Panc1 (cell line): ENCODE results near the gene AKAP13. TPM values are rescaled to one million over a fixed set of nuclear protein-coding genes. Genes with fewer than 3 reads are reported as not detected.

Source experiments
- ATAC-seq: fragments of 200-7000 bp; cut with Tn5 transposase; 2 replicates; pipeline ENCODE4 v1.9.1; 2020; ENCODE audit warnings: mild to moderate bottlenecking, moderate library complexity
- BruUV-seq: library from RNA; stranded (reverse); fragments of 400-500 nt; replicated peaks from 2 replicates; lab custom pipeline; 2021; lab: Mats Ljungman, UMichigan
- CTCF ChIA-PET: fragments of 300-600 bp; sonication (Branson Sonifier 250); formaldehyde crosslinking; loops from one replicate; lab custom pipeline; 2022; ENCODE audit warnings: antibody characterized with exemption; lab: Charles Lee
- POLR2A ChIA-PET: fragments of 300-600 bp; sonication (Branson Sonifier 250); formaldehyde crosslinking; loops from one replicate; lab custom pipeline; 2022; ENCODE audit warnings: antibody characterized with exemption; lab: Charles Lee
- DNase-seq: peaks from one replicate; pipeline ENCODE4 v3.0.0-alpha.2; 2010; ENCODE audit warnings: low read depth, low spot score
- H3K27ac ChIP-seq: 2 replicates; pipeline ENCODE4 v1.5.1; 2011; ENCODE audit warnings: mild to moderate bottlenecking, low read length, inconsistent platforms
- H3K27me3 ChIP-seq: fragments of 200-500 bp; sonication (Bioruptor generic); 2 replicates; pipeline ENCODE4 v1.6.0; 2014; ENCODE audit warnings: low read length, inconsistent platforms; ENCODE audit not compliant: control insufficient read depth, insufficient read depth
- H3K36me3 ChIP-seq: fragments of 200-500 bp; sonication (Bioruptor generic); 2 replicates; pipeline ENCODE4 v1.5.1; 2014; ENCODE audit warnings: inconsistent platforms, mild to moderate bottlenecking, low read length, moderate library complexity; ENCODE audit not compliant: control insufficient read depth, insufficient read depth
- H3K4me1 ChIP-seq: 2 replicates; pipeline ENCODE4 v1.5.1; 2011; ENCODE audit warnings: inconsistent platforms, mild to moderate bottlenecking, low read length, moderate library complexity; ENCODE audit not compliant: control insufficient read depth, insufficient read depth
- H3K4me3 ChIP-seq, 2 experiments: 2 replicates each; pipeline ENCODE4 v1.5.1; 2011 to 2012; ENCODE audit warnings: low read depth in 2 of 2, low read length in 2 of 2, mild to moderate bottlenecking in 2 of 2, inconsistent platforms in 1 of 2, moderate library complexity in 1 of 2
- H3K9me3 ChIP-seq: fragments of 200-500 bp; sonication (Bioruptor generic); 2 replicates; pipeline ENCODE4 v1.5.1; 2014; ENCODE audit warnings: low read depth, mild to moderate bottlenecking, inconsistent platforms, low read length, moderate library complexity; ENCODE audit not compliant: control insufficient read depth, insufficient read depth
- POLR2AphosphoS5 ChIP-seq: IDR thresholded peaks from 2 replicates; pipeline ENCODE4 v1.6.1; 2012; ENCODE audit warnings: mild to moderate bottlenecking, low read depth, low read length, moderate library complexity
- SIN3A ChIP-seq: IDR thresholded peaks from 2 replicates; pipeline ENCODE4 v1.6.1; 2012; ENCODE audit warnings: low read depth, mild to moderate bottlenecking, low read length, moderate library complexity, borderline replicate concordance; ENCODE audit not compliant: insufficient read depth
- TCF7L2 ChIP-seq: IDR thresholded peaks from 2 replicates; pipeline ENCODE4 v1.6.1; 2011; ENCODE audit warnings: mild to moderate bottlenecking, low read depth, low read length, inconsistent platforms
- in situ Hi-C: cut with HindIII; loops from 2 replicates; pipeline ENCODE4 v1.10.0; 2016; ENCODE audit warnings: low sequenced_read_pairs, low pct_unique_long_range_greater_than_20kb
- intact Hi-C: fragments of 100-400 bp; cut with micrococcal nuclease; formaldehyde crosslinking; loops from one replicate; pipeline ENCODE4 v1.10.0; 2022; ENCODE audit not compliant: unreplicated experiment
- total RNA-seq: library from RNA; stranded (reverse); gene quantifications from one replicate; pipeline ENCODE4 v1.2.1, GENCODE V29; 2021; ENCODE audit not compliant: unreplicated experiment
- TF ChIP-seq, protein P1 (sequence below), 2 experiments: IDR thresholded peaks; 2 replicates each; pipeline ENCODE4 v1.6.1; 2011 to 2012; ENCODE audit warnings: low read depth in 2 of 2, control low read depth in 1 of 2, low read length in 1 of 2, mild to moderate bottlenecking in 1 of 2, moderate library complexity in 1 of 2; ENCODE audit not compliant: insufficient read depth in 1 of 2
- TF ChIP-seq, protein P2 (sequence below): fragments of 450-650 bp; IDR thresholded peaks from 2 replicates; pipeline ENCODE4 v1.5.1; 2017; ENCODE audit warnings: mild to moderate bottlenecking

The AKAP13 gene
- total RNA-seq, 1 experiment from 2014 or later: 94.2 TPM

DNA sequence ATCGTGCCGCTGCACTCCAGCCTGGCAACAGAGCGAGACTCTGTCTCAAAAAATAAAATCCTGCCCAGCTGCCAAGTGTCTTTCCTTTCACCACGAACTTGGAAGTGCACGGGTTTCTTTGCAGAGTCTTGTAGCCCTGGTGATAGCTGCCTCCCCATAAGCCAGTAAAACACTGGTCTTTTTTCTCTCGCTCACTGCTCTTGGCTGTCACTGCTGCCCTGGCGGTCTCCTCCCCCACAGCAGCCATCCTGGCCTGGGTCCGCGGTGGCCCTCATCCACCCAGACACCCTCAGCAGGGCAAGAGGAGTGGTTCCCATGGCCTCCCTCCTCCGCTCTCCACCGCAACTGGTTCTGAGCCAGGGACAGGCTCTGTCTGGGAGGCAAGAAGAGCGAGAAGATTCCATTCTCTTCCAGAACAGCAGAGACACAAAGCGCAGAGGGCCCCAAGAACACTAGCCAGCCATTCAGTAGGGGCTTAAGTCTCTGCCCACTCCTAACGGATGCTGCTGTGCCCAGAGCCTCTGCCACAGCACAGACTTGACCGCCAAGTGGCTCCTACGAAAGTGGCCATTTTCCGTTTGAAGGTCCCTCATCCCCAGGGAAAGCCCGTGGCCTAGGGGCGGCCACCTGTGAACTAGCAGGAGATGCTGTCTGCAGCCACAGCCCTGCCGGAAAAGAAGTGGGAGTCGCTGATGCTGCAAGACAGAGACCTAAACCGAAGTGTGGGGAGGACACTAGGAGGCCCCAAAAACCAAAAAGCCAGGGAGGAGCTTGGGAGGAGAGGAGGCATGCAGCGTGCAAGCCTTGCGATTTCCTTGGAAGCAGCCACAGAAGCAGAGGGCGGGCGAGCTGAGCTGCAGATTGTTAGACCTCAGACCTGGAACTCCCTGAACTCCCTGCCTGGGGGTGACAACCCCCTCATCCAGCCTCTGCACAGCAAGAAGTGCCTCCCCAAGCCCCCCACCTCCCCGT, 370.2 kb downstream of the AKAP13 start:
- ChIA-PET CTCF (no interaction called here), POLR2A (no interaction called here)
- no peak overlapping the region for H3K4me3 ChIP-seq
- no peaks in the 10 kb centered on the region for H3K9me3 ChIP-seq
- no TSS peak for BruUV-seq
- H3K27ac ChIP-seq: no peak overlapping the region
- intact Hi-C loops: no loop called here
- DNase-seq: no peak
- peak; percentile 19 for ATAC-seq
- in situ Hi-C loops: no loop called here
- no peaks in the 10 kb centered on the region for H3K36me3 ChIP-seq
- no peak for TF ChIP-seq SIN3A
- no peak for TF ChIP-seq POLR2AphosphoS5
- TF ChIP-seq TCF7L2: no peak
- TF ChIP-seq, protein P1, sequence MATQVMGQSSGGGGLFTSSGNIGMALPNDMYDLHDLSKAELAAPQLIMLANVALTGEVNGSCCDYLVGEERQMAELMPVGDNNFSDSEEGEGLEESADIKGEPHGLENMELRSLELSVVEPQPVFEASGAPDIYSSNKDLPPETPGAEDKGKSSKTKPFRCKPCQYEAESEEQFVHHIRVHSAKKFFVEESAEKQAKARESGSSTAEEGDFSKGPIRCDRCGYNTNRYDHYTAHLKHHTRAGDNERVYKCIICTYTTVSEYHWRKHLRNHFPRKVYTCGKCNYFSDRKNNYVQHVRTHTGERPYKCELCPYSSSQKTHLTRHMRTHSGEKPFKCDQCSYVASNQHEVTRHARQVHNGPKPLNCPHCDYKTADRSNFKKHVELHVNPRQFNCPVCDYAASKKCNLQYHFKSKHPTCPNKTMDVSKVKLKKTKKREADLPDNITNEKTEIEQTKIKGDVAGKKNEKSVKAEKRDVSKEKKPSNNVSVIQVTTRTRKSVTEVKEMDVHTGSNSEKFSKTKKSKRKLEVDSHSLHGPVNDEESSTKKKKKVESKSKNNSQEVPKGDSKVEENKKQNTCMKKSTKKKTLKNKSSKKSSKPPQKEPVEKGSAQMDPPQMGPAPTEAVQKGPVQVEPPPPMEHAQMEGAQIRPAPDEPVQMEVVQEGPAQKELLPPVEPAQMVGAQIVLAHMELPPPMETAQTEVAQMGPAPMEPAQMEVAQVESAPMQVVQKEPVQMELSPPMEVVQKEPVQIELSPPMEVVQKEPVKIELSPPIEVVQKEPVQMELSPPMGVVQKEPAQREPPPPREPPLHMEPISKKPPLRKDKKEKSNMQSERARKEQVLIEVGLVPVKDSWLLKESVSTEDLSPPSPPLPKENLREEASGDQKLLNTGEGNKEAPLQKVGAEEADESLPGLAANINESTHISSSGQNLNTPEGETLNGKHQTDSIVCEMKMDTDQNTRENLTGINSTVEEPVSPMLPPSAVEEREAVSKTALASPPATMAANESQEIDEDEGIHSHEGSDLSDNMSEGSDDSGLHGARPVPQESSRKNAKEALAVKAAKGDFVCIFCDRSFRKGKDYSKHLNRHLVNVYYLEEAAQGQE (IDR thresholded peaks at IDR 0.05; ENCODE audit: insufficient read depth in 1 of 2, low read depth in 2 of 2, low read length in 1 of 2): no peak
- TF ChIP-seq, protein P2, sequence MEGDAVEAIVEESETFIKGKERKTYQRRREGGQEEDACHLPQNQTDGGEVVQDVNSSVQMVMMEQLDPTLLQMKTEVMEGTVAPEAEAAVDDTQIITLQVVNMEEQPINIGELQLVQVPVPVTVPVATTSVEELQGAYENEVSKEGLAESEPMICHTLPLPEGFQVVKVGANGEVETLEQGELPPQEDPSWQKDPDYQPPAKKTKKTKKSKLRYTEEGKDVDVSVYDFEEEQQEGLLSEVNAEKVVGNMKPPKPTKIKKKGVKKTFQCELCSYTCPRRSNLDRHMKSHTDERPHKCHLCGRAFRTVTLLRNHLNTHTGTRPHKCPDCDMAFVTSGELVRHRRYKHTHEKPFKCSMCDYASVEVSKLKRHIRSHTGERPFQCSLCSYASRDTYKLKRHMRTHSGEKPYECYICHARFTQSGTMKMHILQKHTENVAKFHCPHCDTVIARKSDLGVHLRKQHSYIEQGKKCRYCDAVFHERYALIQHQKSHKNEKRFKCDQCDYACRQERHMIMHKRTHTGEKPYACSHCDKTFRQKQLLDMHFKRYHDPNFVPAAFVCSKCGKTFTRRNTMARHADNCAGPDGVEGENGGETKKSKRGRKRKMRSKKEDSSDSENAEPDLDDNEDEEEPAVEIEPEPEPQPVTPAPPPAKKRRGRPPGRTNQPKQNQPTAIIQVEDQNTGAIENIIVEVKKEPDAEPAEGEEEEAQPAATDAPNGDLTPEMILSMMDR: no peak
- H3K4me1 ChIP-seq: peaks cover 4% of the 10 kb centered on the region; the same call in 1 of the 2 replicates
- no peaks in the 10 kb centered on the region for H3K27me3 ChIP-seq

DNA sequence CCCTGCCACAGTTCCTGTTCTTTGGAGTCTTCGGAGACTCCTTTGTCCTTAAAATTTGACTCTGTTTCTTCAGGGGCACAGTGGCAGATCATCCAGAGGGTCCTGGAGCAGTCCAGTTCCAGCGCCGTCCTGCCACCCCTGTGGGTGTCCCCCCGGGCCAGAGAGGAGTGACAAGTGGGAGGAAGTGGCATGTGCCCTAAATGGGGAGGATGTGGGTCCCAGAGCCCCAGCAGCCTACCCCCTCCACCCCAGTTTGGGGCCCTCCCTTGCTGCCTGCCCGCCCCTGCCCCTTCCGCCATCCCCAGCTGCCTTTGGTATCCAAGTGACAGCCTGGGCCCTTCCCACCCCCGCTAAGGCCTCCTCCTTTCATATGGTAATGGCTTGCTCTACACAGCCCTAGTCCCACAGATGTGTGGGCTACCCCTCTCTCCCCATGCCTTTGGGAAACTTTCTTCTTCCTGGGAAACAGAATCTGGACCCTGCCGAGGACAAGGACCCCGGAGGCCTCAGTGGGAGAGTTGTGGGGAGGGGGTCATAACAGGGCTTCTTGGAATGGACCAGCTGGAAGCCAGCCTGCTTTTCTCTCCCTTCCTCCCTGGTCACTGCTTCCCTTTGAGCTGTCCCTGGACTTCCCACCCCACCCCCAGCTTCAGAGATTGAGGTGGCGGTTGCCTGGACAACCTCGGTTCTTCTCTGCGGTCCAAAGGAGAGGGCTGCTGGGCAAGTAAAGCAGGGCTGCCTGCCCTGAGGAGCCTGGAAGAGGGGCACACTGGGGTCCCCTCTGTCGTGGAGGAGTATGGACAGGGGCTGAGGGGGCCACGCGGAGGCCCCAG, 371.1 kb downstream of the AKAP13 start:
- no TSS peak for BruUV-seq
- ATAC-seq (peak; percentile 46), DNase-seq (no peak)
- Histone ChIP-seq H3K27ac (no peak overlapping the region), H3K4me1 (peaks cover 4% of the 10 kb centered on the region; the same call in 1 of the 2 replicates), H3K4me3 (no peak overlapping the region), H3K9me3 (no peaks in the 10 kb centered on the region), H3K36me3 (no peaks in the 10 kb centered on the region), H3K27me3 (no peaks in the 10 kb centered on the region)
- intact Hi-C loops (no loop called here), in situ Hi-C loops (no loop called here)
- ChIA-PET POLR2A (no interaction called here), CTCF (interaction anchor here (1.0 kb wide), 1 partner anchor 49 kb away, joined by 3 read pairs; no protein-coding TSS in a partner anchor)
- TF ChIP-seq, protein P1 (IDR thresholded peaks at IDR 0.05; ENCODE audit: insufficient read depth in 1 of 2, low read depth in 2 of 2, low read length in 1 of 2): no peak
- TF ChIP-seq, protein P2: no peak
- TF ChIP-seq SIN3A (no peak), POLR2AphosphoS5 (0 out of 2 replicates have a peak, but pooled peaks have one; percentile 38), TCF7L2 (no peak)
